KMS-11 (cell line): Measurements from ENCODE around the gene TXNRD2.

ENCODE experiments used
- H2AFZ ChIP-seq: fragments of 200-600 bp; sonication (generic); 2 replicates; pipeline ENCODE4 v1.6.1; 2016; ENCODE audit warnings: antibody characterized with exemption, mixed run types, low read depth
- H3K27ac ChIP-seq: fragments of 200-600 bp; sonication (generic); 2 replicates; pipeline ENCODE4 v1.6.1; 2016; ENCODE audit warnings: mild to moderate bottlenecking, mixed run types
- H3K27me3 ChIP-seq: fragments of 200-600 bp; sonication (generic); 2 replicates; pipeline ENCODE4 v1.6.1; 2017; ENCODE audit warnings: mild to moderate bottlenecking, low read depth, mixed run types, moderate library complexity; ENCODE audit not compliant: insufficient read depth
- H3K36me3 ChIP-seq: fragments of 200-600 bp; sonication (generic); 2 replicates; pipeline ENCODE4 v1.6.1; 2017; ENCODE audit warnings: mild to moderate bottlenecking, mixed run types; ENCODE audit not compliant: insufficient read depth
- H3K4me1 ChIP-seq: fragments of 200-600 bp; sonication (generic); 2 replicates; pipeline ENCODE4 v1.6.1; 2016; ENCODE audit warnings: mild to moderate bottlenecking, low read depth, mixed run types; ENCODE audit not compliant: poor library complexity, severe bottlenecking
- H3K4me2 ChIP-seq: fragments of 200-600 bp; sonication (generic); 2 replicates; pipeline ENCODE4 v1.7.0; 2016; ENCODE audit warnings: mild to moderate bottlenecking, mixed run types
- H3K4me3 ChIP-seq: fragments of 200-600 bp; sonication (generic); IDR thresholded peaks from 2 replicates; pipeline ENCODE4 v1.6.1; 2017; ENCODE audit warnings: low read depth, low read length, mixed read lengths; ENCODE audit not compliant: insufficient read depth
- H3K79me2 ChIP-seq: fragments of 200-600 bp; sonication (generic); 2 replicates; pipeline ENCODE4 v1.6.1; 2016; ENCODE audit warnings: low read depth, mixed run types; ENCODE audit not compliant: insufficient read depth
- H3K9ac ChIP-seq: fragments of 200-600 bp; sonication (generic); 2 replicates; pipeline ENCODE4 v1.6.1; 2016; ENCODE audit warnings: mild to moderate bottlenecking, mixed run types
- H4K20me1 ChIP-seq: fragments of 200-600 bp; sonication (generic); 2 replicates; pipeline ENCODE4 v1.6.1; 2016; ENCODE audit warnings: mild to moderate bottlenecking, mixed run types; ENCODE audit not compliant: insufficient read depth
- CTCF ChIP-seq: fragments of 200-600 bp; sonication (generic); conservative IDR thresholded peaks from 2 replicates; pipeline ENCODE4 v1.6.1; 2017; ENCODE audit warnings: low read depth, mild to moderate bottlenecking, antibody characterized with exemption, low read length, moderate library complexity, mixed read lengths

Gene TXNRD2

GRCh38 chr22:19967850-19968449 is 26.3 kb upstream of the TXNRD2 start:
- Histone ChIP-seq H3K79me2 (no peaks in the 10 kb centered on the region), H3K4me1 (peaks cover 22% of the 10 kb centered on the region), H3K27ac (no peak overlapping the region), H3K9ac (no peak overlapping the region), H3K36me3 (no peaks in the 10 kb centered on the region), H3K27me3 (no peaks in the 10 kb centered on the region), H4K20me1 (no peaks in the 10 kb centered on the region), H3K4me3 (no peak overlapping the region), H3K4me2 (no peak overlapping the region), H2AFZ (no peak overlapping the region)
- no peak for TF ChIP-seq CTCF

- Histone ChIP-seq H4K20me1 (no peaks in the 10 kb centered on the region), H3K27me3 (no peaks in the 10 kb centered on the region), H3K4me1 (peaks cover 30% of the 10 kb centered on the region), H3K79me2 (no peaks in the 10 kb centered on the region), H3K27ac (peak overlapping the region; percentile 79; the same call in 1 of the 2 replicates), H2AFZ (no peak overlapping the region), H3K4me2 (peak overlapping the region; percentile 21; the same call in 1 of the 2 replicates), H3K9ac (no peak overlapping the region; the same call in 1 of the 2 replicates), H3K36me3 (no peaks in the 10 kb centered on the region), H3K4me3 (no peak overlapping the region)
- no peak for TF ChIP-seq CTCF
Measured at GRCh38 chr22:19966908-19967750, 25.5 kb upstream of the TXNRD2 start.

GRCh38 chr22:19965771-19966709 is 24.4 kb upstream of the TXNRD2 start:
- TF ChIP-seq CTCF, result peak; percentile 66
- Histone ChIP-seq H3K4me3 (no peak overlapping the region), H3K9ac (peak overlapping the region; percentile 8; the same call in 1 of the 2 replicates), H3K4me1 (peaks cover 36% of the 10 kb centered on the region), H3K36me3 (no peaks in the 10 kb centered on the region), H4K20me1 (no peaks in the 10 kb centered on the region), H3K79me2 (no peaks in the 10 kb centered on the region), H3K4me2 (peak overlapping the region; percentile 21; the same call in 1 of the 2 replicates), H2AFZ (no peak overlapping the region), H3K27ac (peak overlapping the region; percentile 79), H3K27me3 (no peaks in the 10 kb centered on the region)

- TF ChIP-seq CTCF, result no peak
- Histone ChIP-seq H3K27ac (no peak overlapping the region), H3K79me2 (no peaks in the 10 kb centered on the region), H3K4me3 (no peak overlapping the region), H3K36me3 (no peaks in the 10 kb centered on the region), H4K20me1 (no peaks in the 10 kb centered on the region), H3K27me3 (no peaks in the 10 kb centered on the region), H3K4me2 (no peak overlapping the region), H3K9ac (no peak overlapping the region), H2AFZ (no peak overlapping the region), H3K4me1 (peaks cover 44% of the 10 kb centered on the region)
Measured at GRCh38 chr22:19964701-19965386, 23.2 kb upstream of the TXNRD2 start.
